ENCODE results near the gene SLC6A8.
"Not testable (repeated sequence)": the region's sequence is repeated elsewhere in the genome, so short reads cannot be mapped to it uniquely, and the experiment has no call there.

The SLC6A8 gene

DNA sequence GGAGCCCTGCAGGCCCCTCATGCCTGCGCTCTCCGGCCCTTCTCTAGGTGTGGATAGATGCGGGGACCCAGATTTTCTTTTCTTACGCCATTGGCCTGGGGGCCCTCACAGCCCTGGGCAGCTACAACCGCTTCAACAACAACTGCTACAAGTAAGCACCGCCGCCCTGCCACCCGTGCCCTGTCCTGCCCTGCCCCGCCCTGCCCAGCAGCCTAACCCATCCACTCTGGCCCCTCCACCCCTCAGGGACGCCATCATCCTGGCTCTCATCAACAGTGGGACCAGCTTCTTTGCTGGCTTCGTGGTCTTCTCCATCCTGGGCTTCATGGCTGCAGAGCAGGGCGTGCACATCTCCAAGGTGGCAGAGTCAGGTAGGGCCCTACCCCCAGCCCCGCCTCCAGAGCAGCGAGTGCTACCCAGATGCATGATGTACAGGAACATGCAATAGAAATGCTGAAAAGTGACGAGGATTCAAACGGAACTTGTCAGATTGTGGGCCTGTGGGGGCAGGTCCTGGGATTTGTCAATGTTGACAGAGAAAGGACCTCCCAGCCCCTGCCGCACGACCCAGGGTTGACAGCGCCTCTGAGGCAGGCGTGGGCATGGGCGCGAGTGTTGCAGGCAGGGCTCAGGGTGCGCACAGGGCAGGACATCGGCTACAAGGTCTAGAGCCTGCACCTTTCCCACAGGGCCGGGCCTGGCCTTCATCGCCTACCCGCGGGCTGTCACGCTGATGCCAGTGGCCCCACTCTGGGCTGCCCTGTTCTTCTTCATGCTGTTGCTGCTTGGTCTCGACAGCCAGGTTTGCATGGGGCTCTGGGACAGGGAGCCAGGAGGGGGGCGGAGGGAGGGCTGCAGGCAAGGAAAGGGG, 5.7 kb downstream of the SLC6A8 start:
- DNase-seq (ENCODE audit: low spot score) = no peak

DNA sequence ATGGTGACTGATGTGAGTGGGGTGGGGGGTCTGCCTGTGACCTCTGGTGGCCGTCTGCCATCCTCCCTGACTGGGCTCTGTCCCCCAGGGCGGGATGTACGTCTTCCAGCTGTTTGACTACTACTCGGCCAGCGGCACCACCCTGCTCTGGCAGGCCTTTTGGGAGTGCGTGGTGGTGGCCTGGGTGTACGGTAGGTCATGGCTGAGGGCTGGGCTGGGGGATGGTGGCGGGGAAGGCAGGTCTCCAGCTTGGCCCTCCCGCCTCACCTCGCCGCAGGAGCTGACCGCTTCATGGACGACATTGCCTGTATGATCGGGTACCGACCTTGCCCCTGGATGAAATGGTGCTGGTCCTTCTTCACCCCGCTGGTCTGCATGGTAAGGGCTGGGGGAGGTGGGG, 6.5 kb downstream of the SLC6A8 start:
- not testable (repeated sequence) for DNase-seq (ENCODE audit: low spot score)

DNA sequence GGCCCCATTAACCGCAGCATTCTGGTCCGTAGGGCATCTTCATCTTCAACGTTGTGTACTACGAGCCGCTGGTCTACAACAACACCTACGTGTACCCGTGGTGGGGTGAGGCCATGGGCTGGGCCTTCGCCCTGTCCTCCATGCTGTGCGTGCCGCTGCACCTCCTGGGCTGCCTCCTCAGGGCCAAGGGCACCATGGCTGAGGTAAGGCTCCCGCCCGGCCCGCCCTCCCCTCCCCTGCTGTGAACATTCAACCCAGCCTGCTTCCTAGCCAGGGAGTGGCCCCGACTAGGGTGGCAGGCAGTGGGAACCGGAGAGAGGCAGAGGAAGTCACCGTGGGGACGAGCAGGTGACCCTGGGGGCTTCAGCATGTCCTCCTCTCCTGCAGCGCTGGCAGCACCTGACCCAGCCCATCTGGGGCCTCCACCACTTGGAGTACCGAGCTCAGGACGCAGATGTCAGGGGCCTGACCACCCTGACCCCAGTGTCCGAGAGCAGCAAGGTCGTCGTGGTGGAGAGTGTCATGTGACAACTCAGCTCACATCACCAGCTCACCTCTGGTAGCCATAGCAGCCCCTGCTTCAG, 7.1 kb downstream of the SLC6A8 start:
- no peak for DNase-seq (ENCODE audit: low spot score)

DNA sequence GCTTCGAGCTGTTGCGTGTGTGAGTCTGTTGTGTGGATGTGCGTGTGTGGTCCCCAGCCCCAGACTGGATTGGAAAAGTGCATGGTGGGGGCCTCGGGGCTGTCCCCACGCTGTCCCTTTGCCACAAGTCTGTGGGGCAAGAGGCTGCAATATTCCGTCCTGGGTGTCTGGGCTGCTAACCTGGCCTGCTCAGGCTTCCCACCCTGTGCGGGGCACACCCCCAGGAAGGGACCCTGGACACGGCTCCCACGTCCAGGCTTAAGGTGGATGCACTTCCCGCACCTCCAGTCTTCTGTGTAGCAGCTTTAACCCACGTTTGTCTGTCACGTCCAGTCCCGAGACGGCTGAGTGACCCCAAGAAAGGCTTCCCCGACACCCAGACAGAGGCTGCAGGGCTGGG, 8.4 kb downstream of the SLC6A8 start:
- DNase-seq (ENCODE audit: low spot score) = no peak

DNA sequence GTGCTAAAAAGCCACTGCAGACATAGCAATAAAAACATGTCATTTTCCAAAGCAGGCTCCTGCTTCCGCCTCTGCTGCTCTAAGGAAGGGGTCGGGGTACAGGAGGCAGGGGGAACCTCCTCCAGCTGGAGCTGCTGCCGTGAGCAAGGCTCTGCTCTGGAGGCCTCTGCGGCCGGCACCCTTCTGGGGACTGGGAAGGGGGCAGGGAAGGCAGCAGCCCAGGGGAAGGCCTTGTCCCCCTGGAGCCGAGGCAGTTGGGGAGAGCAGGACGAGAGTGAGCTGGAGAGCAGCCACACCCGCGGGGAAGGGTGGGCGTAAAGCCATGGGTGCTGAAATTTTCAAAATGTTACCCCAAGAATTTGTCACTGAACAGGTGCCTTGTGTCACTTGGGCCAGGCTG, 8.8 kb downstream of the SLC6A8 start:
- DNase-seq (ENCODE audit: low spot score) = not testable (repeated sequence)

DNA sequence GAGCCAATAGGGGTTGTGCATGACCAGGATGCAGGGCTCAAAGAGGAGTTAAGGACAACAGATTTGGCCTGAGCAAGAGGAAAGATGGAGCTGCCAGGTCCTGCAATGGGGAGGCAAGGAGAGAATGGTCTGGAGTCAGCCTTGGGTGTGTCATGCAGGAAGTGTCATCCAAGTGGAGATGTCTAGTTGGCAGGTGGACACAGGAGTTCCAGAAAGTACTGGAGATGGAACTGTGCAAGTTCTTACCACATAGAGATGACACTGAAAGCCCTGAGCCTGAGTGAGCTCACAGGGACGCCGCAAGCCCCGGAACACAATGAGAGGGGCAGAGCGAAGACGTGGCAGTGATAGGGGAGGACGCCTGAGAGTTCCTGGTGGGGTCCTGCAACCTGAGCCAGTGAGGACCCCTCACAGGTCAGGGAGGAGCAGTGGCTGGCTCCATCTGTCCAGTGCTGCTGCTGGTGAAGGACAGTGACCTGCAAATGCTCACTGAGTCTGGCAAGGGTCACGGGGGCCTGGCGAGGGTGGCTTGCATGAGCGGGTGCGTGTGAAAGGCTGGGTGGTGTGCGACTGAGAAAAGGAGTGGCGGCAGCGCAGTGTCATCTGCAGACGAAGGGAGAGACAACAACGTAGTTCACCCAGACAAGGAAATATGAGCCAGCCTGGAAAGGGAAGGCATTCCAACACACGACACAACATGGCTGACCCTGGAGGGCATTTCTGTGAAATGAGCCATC, 9.4 kb downstream of the SLC6A8 start:
- DNase-seq (ENCODE audit: low spot score) = not testable (repeated sequence)

DNA sequence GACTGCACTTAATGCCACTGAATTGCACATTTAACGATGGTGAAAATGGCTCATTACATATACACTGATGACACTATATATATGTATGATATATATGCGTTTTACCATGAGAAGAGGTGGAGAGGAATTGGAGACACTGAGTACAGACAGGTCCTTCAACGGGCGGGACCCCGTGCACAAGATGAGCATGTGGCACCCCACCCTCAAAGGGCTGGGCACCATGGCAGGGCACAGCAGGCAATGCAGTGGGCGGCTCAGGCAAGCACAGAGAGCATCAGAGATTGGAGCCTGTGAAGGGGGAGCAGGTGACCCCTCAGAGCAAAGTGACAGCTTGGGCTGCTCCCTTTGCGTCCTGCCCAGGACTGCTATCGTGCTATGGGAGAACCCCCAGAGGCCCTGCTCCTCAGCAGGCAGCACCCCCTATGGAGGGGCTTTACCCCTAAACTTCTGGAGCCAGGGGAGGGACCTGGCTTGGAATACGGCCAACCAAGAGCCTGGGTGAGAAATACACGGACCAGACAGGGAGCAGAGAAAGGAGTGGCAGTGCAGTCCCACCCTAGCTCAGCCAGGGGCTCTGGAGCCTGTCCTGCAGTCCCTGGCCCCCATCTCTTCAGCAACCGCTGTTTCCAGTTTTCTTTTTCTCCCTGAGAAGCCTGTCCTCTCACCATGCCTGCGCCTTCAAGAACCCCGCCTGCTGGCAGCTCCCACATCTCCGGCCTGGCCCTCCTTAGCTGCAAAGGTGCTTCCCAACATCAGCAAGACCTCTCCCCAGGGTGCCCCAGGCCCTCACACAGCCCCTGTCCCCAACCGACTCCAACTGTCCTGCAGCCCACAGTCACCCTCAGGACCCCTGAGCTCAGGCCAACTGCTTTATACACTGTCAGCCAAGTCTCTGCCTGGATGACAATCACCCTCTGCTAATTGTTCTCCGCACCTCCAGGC, 10.5 kb downstream of the SLC6A8 start:
- DNase-seq (ENCODE audit: low spot score) = no peak

DNA sequence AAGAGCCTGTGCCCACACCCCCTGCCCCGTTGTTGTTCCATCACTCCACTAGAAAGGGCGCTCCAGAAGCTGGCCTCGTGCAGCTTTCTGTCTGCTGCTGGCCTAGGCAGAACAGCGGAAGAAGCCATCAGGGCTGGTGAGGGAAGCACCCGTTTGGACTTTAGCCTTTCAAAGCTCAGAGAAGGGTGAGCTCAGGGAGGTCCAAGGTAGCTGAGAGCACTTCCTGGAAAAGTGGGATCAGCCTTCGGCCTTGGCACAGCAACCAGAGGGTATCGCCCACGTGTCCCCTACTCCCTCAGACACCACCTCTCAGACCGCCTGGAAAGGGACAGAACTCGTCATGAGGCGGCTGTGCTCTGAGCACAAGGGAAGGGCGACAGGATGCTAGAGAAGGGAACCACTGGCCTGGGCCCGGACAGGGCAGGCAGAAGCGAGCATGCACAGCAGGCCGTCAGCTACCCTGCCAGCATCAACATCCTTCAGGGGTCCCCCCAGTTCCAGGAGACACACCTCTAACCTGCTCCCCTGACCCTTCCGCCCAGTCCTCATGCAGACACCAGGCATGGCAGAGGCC, 11.6 kb downstream of the SLC6A8 start:
- not testable (repeated sequence) for DNase-seq (ENCODE audit: low spot score)

DNA sequence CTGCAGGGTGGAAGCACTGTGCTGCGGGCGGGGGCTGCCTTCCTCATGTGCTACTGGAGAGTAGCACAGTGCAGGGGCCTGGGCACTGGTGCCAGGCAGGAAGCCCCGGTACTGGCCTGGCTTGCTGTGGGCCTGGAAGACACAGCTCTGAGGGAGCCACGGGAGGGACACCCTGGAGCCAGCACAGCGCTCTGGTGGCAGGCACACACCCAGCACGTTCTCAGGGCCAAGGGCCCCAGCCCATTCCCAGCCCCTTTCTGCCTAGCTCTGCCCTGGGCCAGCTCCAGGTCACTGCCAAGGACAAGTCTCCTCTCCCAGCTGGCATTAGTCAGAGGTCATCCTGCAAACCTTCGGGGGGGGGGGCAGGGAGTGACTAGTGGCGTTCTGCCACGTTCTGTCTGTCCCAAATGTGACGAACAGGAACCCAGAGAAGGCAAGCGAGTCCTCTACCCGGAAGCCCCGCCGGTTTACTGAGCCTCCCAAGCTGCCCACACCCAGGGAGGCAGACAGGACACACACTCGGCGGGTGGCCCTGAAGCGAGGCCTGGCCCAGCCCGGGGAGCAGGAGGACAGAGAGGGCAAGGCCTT, 12.2 kb downstream of the SLC6A8 start:
- DNase-seq (ENCODE audit: low spot score) = not testable (repeated sequence)

DNA sequence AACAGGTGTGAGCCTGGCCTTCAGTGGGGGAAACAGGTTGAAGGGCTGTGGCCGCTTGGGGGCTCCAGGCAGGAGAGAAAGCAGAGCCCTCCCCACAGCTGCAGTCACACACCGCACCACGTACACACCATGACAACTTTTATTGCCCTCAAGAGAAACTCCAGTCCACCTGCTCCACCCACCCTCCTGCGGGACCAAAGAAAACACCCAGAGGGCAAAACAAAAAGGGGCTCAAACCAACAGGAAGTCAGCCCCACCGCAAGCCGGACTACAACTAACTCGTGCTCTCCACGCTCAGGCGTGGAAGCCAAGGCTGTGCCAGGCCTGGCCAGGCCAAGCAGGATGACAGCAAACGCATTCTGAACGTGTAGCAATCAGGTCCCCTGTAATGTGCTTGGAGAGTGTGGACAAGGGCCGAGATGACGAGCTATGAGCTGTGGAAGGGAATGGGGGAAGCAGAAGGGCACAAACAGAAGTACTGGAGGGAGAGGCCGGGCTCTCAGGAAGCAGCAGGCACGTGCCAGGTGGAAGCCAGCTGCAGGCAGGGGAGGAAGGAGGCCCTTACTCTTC, 12.7 kb downstream of the SLC6A8 start:
- DNase-seq (ENCODE audit: low spot score) = no peak

DNA sequence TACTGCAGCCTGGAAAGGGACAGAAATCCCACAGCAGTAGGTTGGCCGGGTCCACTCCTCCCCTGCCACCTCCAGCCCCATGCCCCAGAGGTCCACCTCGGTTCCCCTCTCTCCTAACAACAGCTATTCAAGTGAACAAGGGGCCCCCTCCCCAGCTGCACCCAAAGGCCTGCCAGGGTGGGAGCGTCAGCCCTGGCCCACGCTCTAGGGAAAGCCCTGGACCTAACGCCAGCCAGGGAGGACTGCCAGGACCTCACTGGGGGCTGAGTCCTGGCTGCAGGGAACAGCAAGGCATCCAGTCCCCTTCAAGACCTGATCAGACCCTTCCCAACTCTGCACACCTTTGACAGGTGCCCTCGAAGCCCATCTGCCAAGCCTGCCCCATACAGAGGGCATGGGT, 13.2 kb downstream of the SLC6A8 start:
- no peak for DNase-seq (ENCODE audit: low spot score)

DNA sequence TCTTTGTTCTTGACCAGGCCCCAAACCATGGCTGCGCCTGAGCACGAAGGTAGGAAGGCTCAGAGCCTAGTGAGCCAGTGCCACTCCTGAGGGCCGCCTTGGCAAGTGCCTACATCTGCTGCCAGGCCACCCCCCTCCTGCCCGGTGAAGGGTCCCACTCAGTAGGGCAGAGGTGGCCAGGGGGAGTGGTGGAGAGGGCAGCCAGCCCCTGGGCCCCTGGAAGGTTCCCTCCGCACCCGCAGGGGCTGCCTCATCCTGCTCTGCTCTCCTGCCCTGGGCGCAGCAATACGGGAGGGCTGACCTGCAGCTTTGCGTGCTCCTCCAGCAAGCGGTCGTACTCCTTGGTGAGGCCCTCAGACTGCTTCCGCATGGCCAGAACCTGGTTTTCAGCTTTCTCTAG, 14.0 kb downstream of the SLC6A8 start:
- no peak for DNase-seq (ENCODE audit: low spot score)

DNA sequence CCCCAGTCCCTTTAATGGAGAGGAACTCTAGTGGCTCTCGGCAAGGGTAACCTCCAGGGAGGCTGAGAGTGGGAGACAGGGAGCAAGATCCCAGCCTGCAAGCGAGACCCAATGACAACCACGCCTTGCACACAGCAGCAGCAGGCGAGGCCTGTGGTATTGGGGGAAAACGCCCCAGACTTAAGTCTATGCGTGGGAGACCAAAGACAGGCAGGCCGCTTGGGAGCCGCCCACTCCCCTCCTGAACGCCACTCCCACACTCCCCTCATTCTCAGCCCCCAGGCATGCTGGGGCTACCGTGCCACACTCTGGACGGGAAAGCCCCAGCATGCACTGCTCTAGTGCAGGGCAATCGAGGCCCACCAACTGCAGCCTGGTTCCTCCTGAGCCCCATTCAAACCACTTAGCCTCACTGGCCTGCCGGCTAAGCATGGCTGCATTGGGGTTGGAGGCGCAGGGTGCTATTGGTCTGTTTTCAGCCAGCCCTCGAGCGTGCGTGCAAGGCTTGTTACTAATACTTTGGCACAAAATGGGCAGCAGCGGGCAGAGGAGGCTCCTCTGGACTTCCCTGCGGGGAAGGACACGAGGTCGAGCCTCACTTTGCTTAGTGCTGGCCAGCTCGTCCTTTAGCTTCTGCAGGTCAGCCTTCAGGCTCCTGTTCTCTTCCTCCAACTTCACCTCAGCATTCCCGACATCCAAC, 14.8 kb downstream of the SLC6A8 start:
- DNase-seq (ENCODE audit: low spot score) = no peak

DNA sequence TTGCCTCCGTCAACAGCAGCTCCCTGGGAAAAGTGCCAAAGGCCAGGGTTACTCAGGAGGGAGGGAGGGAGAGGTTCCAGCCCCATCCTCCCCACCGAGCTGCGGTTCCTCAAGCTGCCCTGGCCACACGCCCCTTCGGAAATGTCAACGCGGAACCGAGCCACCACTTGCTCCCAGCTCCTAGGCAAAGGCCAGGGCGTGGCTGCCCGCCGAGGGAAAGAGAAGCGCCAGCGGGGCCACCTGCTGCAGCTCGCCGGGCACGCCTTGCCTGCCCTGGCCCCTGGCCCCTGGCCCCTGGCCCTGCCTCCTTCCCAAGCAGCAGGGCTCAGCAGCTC, 15.3 kb downstream of the SLC6A8 start:
- DNase-seq (ENCODE audit: low spot score) = no peak

DNA sequence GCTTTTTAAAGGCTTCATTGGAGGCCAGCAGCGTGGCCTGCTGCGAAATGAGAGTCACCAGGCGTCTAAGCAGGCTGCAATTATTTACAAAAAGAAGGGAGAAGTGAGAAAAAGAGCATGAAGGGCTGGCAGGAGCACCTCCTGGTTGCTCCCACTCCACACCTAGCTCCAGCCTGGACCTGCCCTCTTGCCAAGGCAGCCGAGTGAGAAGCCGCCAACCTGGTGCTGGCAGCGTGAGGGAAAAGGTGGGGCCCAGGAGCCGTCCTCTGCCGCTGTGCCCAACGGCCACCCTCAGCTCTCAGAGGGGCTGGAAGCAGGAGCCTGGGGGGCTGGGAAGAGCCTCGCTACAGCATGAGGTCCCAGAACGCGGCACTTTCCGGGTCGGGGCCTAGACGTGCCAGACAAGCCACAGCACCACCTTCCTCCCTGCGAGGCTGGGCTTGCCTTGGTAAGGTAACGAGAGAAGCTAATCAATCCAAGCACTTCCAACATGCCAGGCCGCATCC, 16.3 kb downstream of the SLC6A8 start:
- no peak for DNase-seq (ENCODE audit: low spot score)

DNA sequence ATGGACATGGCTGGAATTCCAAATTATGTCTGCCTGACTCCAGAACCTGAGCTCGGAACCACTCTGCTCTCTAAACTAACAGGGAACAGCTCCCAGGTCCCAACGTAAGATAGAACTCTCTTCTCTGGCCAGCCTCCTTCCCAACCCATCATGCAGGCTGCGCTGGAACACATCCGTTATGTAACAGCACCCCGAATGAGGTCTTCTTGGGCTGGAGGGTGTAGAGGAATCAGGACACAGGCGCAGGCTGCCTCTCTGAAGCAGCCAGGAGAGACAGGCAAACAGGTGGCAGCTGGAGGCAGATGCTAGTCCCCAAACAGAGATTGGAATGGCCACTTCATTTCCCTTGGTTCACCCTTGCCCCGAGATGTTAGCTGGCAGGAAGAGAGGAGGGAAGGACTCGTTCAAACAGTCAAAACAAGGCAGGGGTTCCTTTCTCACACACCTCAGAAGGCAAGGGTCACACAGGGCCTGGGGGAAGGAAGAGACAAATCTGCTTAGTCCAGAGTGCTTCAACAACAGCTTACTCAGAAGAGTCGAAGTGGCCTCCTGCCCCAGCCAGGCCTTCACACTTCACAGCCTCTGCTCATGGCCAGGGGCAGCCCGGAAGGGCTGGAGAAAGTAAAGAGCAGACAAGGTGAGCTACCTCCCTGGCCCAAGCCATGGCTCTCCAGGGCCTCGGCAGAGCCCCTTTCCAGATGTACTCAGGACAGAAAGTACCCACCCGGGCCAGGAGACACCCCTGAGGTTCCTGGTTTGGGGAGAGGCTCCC, 17.1 kb downstream of the SLC6A8 start:
- DNase-seq (ENCODE audit: low spot score) = not testable (repeated sequence)

DNA sequence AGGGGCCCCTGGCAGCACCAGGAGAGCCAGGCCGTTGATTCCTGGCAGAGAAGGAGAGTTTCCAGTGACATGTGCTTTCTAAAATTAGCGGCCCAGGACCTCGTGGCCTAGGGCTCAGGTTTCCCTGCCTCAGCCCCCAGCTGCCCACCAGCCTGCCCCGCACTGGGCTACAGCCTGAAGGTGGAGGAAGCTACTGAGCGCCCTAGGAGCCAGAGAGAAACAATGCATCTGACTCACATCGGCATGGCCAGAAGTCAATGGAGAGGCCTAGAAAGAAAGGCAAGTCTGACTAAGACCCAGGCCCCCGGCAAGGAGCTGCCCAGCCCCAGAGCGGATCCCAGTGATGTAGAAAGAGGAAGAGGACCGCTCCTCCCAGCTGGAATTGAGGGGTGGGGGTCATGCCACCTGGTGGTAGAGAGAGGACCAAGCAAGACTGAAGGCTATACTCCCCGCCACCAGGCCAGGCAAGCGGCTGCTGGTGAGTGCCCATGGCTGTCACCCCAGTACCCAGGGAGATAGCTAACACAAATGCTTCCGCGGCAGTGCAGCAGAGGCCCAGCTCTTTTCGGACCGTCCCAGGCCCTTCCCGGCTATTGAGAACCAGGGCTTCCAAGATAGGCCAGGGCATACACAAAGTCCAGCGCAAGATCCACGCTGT, 17.8 kb downstream of the SLC6A8 start:
- DNase-seq (ENCODE audit: low spot score) = not testable (repeated sequence)

DNA sequence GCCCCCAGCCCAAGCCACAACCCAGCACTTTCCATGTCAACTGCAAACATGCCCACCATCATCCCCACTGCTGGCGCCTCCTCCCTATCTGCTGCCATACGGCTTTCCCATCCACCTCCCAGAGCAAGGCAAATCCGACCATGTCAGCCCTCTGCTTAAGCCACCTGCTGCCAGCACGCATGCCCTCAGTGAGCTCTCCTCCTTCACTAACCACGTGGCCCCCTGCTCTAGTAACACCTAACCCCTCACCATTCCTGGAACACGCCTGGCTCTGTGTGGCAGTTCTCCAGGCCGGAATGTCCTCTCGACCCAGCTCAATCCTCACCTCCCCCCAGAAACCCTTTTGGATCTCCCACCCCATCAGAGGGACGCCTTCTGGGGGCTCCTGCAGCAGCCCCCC, 19.1 kb downstream of the SLC6A8 start:
- no peak for DNase-seq (ENCODE audit: low spot score)

DNA sequence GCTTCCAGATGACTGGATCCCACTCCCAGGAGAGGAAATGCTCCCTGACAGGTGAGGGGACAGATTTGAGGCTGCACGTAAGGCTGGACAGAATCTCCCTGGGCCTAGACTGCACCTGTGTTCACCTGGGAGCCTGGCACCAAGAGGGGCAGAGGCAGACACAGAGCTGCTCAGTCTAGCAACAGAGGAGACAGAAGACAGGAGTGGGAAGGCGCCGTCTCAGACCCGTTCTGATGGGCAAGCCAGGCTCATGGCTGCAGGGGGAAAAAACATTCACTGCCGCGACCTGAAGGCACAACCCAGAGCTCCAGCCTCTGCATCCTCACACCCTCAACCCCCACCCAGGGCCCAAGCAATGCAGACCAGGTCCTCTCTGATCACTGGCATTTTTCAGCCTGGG, 19.7 kb downstream of the SLC6A8 start:
- DNase-seq (ENCODE audit: low spot score) = no peak
